Suppressor macrophage (primary cell): ENCODE results near the gene CCDC149.
"Not testable (repeated sequence)": the region's sequence is repeated elsewhere in the genome, so short reads cannot be mapped to it uniquely, and the experiment has no call there.

Experiments used
- DNase-seq, 4 experiments: peaks; one replicate each; pipeline ENCODE4 v3.0.0-alpha.2; 2020 to 2022

The CCDC149 gene

DNA sequence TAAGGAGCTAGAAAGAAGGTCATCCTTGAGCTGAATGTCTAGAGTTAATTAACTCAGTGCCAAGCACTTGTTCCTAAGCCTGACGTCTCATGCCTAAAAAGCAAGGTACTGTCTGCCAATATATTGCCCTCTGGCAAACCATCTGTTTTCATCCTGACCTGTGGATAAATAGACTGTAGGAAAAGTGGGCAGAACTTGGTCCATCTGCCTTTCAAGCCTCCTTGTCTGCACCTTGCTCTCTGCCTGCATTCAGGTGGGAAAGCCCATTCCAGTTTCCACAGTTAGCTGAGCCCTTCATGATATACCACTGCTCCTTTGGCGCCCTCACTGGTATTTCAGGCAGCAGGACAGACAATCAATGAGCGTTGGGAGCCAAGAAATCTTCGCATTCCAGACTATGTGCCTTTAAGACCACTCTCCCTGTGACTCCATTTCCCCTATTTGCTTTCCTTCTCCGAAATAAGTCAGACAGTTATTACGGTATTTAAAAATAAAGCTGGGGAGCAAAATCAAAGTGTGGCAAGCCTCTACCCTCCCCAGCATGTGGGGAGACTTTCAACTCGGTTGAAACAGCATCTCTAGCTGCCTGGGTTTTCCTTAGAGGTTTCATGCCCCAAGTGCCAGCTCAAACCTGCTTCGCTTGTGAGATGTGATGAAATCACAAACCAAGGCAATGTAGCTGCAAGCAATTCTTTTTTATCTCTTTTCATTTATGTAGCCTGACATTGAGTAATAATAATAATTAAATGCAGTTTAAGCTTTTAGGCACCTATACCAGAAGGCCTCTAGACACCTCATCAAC is 2.5 kb upstream of the CCDC149 start:
- no peak for DNase-seq

DNA sequence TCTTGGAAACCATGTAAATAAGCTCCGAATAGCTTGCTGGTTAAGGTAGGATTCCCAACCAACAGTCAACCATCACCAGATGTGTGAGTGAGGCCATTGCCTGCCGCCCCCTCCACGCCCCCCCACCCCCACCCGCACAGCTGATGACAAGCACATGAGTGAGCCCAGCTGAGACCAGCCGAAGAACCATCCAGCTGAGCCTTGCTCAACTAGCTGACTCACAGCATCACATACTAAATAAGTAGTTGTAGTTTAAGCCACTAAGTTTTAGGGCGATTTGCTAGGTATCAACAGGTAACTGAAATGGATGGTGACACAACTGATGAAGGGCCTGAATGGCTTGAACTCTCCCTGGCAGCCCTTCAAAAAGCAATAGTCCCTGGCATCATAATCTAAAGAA is 1.6 kb upstream of the CCDC149 start:
- no peak for DNase-seq

DNA sequence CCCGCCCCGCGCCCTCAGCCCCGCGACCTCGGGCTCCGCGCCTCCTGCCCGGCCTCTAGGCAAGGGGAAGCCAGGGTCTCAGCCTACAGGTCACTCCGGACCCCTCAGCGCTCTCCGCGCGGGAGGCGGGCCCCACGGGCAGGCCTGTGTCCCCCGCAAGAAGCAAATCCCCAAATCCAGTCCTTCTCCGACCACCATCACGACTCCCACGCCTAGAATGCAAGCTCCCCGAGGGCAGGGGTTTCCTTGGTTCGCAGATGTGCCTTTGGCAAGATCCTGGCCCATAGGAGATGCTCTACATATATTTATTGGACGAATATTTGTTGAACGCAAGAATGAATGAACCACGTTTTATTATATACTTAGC is 260 bp upstream of the CCDC149 start:
- DNase-seq = no peak

DNA sequence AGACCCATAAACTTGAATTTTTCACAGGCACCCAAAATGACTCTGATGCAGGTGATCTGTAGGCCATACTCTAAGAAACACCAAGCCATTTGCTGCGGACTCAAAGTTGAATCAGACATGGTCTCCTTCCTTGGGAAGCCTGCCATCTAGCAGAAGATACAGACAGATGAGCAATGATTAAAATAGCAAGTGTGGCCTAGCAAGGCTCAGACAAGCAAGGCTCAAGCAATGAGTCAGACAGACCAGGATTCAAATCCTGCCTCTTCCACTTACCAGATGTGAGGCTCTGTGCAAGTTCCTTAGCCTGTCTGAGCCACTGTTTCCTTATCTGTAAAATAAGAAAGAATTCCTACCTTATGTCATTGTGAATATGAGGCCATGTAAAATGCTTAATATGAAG is 2.3 kb downstream of the CCDC149 start:
- DNase-seq = no peak

DNA sequence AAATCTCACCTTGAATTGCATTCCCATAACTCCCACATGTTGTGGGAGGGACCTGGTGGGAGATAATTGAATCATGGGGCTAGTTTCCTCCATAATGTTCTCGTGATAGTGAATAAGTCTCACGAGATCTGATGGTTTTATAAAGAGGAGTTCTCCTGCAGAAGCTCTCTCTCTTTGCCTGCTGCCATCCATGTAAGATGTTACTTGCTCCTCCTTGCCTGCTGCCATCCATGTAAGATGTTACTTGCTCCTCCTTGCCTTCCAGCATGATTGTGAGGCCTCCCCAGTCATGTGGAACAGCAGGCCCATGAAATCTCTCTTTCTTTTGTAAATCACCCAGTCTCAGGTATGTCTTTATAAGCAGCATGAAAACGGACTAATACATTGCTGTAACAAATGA is 3.2 kb downstream of the CCDC149 start:
- not testable (repeated sequence) for DNase-seq

DNA sequence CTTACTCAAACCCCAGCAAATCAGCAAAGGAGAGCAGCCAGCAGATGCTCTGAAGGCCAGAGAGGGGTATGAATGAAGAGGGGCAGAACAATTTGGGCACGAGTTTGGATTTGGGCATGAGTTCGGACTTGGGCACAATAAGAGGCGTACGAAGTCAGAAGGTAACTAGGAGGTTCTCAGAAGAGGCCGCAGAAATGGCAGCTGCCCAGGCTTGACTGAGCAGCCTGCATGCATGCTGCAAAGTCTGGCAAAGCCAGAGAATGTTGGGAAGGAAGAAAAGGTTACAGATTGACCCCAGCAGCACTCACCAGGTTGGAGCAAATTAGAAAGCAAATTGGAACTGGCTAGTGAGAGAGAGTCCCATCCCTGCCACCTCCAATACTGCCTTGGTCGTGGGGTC is 15.2 kb downstream of the CCDC149 start:
- DNase-seq = no peak

DNA sequence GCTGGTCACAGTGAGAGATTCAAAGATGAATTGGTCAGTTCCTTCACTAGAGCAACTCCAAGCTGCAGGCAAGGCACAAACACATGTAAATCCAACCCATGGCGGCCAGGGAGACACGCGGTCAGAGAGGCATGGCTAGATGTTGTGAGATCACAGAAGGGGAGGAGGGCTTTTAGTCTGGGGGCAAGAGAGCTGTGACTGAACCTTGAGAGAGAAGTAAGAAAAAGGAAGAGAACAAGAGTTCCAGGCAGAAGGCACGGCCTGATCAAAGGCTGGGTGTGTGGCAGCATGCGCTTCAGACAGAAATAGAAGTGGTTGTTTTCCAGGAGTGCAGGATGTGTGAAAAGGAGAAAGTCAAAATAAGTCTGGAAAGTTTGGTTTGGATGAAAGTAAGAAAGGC is 15.9 kb downstream of the CCDC149 start:
- peak in 3 of 4 experiments; percentile 5 to 11 (median 11) for DNase-seq

DNA sequence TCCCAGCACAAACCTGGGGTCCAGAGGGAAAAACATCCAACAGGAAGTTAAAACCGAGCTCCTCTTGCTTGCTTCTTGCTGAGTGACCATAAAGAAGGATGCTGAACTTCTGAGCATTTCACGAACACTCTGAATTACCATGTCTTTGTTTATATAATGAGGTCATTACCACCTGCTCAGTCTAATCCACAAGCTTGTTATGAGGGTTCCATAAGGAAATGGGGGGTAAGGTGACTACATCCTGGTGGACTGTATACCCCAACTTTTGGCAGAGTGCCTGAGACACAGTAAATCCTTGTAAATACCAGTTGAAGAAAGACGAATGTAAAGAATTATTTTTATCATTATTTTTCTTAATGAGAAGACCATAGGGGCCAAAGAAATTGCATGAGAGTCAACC is 16.8 kb downstream of the CCDC149 start:
- DNase-seq = no peak

DNA sequence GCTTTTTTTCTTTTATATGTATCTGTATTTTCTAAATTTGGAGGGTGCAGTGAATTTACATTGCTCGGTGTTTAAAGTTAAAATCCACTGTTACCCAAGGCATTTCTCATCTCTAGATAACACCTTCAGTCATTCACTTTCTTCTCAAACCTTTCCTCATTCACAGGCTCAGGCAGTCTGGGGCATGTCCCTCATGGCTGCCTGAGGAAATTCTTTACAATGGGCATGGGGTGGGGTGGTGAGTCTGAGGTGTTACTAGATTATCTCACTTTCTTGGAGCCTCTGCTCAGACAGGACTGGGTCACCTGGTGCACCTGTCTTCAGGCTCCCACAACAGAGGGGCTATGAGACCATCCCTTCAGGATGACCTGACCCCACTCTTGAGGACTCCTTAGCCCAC is 17.4 kb downstream of the CCDC149 start:
- DNase-seq = no peak

DNA sequence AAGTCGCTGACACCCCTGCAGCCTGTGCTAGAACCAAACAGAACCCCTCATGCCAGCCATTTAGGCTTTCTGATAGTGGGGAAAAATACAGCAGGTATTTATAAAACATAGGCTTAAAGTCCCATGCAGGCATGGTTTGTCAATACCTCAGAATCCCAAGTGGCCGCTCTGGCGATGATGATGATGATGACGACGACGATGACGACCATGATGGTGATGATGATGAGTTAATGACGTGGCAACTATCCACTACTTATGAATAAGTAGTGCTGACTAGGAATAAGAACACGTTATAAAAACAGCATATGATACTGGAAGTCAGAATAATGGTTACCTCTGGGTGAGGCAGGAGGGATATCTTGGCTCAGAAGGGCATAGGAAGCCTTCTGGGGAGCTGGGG is 18.0 kb downstream of the CCDC149 start:
- DNase-seq = no peak

DNA sequence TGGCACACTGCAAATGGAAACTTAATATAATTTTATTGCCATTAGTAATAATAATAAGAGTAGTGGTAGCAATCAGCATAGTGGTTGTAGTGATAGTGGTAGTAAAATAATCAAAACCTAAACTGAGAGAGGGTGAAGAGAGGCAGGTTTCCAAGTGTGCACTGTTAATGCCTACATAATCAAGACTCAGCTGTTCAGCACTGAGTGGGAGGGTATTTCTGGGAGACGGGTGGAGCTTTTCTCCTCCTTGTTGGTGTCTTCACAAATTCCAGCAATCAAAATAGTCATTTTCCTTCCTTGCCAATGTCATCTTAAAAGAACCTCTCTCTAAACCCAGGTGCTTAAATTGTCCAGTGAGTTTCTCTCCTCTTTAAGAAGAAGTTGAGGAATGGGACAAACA is 18.6 kb downstream of the CCDC149 start:
- no peak for DNase-seq

DNA sequence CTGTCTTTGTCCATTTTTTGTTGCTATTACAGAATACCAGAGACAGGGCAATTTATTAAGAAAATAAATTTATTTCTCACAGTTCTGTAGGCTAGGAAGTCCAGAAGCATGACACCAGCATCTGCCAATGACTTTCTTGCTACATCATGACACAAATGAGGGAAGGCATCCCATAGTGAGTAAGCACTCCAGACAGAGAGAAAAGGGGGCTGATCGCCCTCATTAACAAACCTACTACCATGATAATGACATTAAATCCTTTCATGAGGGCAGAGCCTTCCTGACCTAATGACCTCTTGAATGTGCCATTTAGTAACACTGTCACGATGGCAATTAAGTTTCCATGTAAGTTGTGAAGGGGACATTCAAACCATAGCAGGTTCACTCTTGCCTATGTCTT is 20.1 kb downstream of the CCDC149 start:
- DNase-seq = no peak

DNA sequence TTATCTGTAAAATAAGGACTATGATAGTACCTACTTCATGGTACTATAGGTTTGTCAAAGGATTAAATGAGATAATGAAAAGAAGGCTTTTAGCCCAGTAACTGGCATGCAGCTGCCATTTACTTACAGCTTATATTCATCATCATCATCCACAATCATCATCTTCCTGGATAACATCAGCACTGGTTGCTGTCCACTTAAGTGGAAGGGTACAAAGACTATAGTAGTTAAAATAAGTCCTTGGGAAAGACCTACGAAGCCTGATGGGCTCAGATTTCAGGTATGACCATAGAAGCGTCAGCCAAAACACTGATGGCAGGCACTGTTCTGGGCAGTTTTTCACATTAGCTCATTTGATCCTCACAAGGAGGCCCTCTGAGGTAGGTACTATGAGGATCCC is 20.6 kb downstream of the CCDC149 start:
- no peak for DNase-seq

DNA sequence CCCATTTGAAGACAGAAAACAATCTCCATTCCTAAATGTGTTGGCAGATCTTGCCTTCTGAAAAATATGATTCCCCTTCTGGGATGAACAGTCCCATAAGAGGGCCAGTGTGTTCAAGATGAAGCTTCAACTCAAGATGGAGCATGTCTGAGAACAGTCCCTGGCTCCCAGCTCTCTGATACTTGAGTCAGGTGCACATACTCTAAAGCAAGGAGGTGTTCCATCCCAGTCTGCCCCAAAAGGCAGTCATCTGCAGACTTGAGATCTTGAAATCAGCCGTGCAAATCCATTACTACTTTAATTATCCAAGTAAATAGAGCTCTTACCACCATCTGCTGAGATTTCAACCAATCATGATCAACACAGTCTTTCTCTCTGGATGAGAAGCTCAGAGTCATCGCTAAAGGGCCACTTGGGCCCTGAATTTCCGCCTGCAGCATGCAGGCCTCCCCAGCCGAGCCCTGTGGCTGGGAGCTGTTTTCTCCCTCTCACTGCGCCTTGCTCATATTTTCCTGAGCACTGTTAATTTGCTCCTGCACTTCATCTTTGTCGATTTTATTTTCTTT is 22.2 kb downstream of the CCDC149 start:
- DNase-seq = no peak

DNA sequence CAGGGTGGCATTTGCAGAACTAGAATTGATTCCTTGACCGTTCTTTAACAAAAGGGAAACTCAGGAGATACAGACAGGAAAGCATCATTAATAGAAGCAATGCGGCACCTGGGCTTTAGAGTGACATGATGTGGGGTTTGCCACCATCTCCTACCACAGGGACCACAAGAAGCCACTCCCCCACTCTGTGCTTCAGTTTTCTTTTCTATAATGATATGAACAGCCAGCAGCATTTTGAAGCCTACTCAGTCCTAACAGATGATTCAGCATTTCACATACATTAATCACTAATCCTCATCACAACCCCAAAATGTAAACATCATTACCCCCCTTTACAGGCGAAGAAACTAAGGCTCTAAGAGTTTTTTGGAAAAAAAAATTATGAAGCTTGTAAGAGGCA is 22.9 kb downstream of the CCDC149 start:
- no peak for DNase-seq

DNA sequence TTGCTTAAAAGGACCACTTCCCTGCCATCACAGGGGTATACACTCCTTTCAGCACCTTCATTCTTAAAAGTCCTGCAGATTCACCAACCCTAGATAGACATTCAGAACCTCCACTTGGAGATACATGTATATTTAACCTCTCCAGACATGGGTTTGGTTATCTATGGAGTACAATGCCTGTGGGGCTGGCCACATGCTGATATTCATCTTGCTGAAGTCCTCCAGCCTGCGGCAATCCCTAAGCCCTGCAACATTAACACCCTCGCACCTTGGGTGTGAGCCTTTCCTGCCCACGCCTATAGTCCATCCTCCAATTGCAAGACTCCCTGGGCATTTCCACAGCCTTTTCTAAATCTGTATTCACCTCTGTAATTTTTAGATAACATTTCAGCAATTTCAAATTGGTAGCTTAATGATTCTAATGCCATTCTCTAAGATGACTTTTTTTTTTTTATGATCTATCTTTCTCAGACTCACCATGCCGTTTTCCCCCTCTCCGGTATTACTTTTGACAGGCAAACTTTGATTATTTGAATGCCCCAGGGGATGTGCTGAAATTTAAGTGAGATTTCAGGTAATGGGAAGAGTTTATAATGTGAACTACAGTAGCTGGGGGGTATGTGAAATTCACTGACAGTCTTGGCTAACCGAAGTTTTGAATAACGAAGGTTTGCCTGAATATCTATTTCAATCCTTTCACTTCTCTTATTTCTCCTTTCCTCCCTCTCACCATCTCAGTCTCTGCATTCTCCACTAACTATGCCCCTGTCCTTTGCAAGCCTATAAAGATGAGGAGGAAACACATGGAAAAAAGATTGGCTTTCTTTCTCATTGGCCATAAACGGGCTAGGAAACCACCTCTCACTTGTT is 24.1 kb downstream of the CCDC149 start:
- no peak for DNase-seq

DNA sequence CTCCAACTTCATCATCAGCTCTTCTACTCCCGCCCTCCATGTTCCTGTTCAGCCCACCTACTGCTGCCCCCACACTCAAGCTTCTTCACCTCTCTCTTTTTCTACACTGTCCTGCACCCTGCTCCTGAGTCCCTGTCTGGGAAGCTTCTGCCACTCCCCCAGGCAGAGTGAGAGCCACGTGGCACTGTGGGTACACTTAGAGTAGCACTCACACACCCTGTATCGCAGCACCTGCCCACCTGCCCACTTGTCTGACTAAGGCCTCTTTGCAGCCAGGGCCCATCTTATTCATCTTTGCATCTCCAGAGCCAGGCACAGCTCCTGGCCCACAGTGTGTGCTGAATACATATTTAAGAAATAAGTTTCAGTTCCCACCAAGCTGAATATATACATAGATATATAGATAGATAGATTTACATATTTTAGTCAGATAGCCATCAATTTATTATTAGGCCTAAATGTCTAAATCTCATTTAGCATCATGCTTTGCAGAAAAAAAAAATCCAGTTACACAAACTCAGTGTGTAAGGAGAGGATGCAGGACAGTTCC is 24.9 kb downstream of the CCDC149 start:
- no peak for DNase-seq

DNA sequence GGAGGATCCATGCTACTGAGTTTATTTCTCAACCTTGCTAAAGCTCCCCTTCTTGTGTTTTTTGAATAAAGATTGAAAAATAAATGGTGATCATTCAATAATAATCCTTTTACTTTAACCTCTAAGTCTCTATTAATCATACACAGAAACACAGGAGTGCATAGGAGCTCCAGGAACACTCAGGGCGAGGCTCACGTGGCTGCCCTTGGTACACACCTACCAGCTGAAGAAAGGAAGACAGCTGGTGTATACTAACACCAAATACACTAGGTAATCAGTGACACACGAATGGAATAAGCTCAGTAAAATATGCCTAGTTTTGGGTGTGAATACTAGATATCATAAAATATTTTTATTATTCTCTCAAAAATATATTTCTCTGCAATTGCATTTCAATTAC is 26.2 kb downstream of the CCDC149 start:
- no peak for DNase-seq

DNA sequence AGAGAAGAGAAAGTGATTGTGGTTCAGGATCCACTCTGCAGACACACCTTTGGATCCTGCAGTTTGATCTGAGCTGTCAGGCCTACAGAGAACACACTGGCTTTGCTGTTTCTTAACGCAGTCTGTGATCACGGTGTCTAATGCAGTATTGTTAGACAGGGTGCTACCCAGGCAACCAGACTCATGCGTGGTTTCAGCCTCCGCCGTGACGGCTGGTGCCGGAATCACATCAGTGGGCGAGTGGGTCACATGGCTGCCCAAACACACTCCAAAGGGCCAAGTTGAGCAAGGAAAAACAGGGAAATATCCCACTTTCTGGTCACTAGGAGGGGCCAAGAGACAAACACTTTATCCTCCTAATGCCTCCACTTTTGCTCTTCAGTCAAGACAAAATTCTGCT is 27.5 kb downstream of the CCDC149 start:
- DNase-seq = no peak

DNA sequence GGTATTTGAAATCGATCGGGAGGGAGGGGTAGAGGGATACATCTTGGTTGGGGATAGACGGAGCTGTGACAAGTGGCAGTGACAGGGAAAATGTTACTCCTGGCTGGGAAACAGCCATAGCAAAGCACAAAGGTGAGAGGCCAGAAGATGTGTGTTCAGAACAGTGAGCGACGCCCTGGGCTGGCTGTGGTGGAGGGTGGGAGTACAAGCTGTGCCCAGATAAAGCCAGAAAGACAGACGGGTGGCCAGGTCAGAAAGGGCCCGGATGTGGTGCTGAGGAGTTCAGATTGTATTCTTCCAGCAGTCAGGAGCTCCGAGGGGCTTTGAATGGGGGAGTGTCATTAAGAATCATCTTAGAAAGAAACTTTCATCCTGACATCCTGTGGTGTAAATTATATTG is 27.9 kb downstream of the CCDC149 start:
- no peak for DNase-seq

DNA sequence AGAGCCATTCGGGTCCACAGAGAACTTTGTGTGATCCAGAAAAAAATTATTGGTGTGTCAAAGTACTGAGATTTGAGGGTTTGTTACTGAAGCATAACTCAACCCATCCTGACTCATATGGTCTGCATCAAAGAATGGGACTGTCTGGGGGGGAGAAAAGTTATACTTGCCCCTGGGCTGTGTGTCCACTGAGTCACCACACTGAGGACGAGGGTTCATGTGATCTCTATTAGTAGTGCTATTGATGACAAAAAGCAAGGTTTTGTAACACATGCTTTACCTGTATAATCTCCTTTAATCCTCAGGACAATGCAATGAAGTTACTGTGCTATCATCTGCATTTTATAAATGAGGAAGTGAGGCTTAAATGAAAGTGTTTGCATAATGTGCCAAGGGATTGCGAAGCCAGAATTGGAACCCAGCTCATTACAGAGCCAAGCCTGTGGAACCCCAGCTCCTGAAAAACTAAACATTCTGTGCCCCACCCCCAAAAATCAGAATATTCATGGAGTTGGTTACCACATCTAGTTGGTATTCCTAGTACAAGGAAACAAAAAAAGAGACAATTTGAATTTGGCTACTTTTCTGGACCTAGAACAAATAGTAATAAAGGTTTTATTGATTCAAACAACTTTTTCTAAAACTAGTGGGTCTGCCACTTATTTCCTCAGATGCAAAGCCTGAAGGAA is 31.2 kb downstream of the CCDC149 start:
- peak in 3 of 4 experiments; percentile 14 to 50 (median 47) for DNase-seq

DNA sequence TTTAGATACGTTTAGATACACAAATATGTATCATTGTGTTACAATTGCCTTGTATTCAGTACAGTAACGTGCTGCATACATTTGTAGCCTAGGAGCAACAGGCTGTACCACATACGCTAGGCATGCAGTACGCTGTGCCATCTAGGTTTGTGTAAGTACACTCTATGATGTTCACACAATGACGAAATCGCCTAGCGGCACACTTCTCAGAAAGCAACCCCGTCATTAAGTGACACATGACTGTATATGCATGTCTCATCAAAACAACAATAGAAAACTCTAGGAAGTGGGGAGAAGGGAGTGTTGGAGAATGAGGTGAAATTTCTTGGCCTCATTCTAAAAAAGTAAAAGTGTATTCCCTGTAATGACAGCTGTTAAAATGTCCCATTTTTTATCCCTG is 32.7 kb downstream of the CCDC149 start:
- DNase-seq = peak; percentile 25 to 74 (median 61)

DNA sequence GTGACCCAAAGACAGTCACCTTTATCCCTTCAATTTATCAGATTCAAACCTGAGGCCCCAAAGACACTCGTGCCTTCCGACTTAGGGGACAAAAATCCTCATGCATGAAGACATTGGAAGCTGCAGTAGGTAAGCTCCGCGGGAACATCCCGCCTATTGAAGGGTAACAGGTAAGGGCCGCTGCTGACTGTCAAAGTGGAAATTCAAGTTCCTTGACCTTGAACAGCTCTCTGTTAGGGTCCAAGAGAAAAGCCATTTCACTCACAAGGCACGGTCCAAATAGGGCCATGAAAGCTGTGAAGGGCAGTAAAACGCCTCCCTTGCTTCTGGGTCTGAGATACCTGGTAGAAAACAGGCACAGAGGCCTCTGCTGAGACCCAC is 34.2 kb downstream of the CCDC149 start:
- no peak for DNase-seq
